HepG2 (cell line): ENCODE results near the gene CFAP46. TPM values are rescaled to one million over a fixed set of nuclear protein-coding genes. Genes with fewer than 3 reads are reported as not detected.

Source experiments
- ATAC-seq: fragments of 200-7000 bp; cut with Tn5 transposase; 3 replicates; pipeline ENCODE4 v1.9.1; 2020; ENCODE audit warnings: mild to moderate bottlenecking, moderate library complexity
- BruUV-seq: library from RNA; stranded (reverse); fragments of 400-500 nt; replicated peaks from 2 replicates; lab custom pipeline; 2021; lab: Mats Ljungman, UMichigan
- CTCF ChIA-PET: fragments of 300-600 bp; formaldehyde crosslinking; extraction: SDS; loops from one replicate; lab custom pipeline; 2021; ENCODE audit warnings: low total read pairs, inconsistent platforms, low intra/inter-chr PET ratio; lab: Yijun Ruan, JAX
- POLR2A ChIA-PET: fragments of 350-600 bp; sonication (Branson Sonifier 250); formaldehyde crosslinking; loops from one replicate; lab custom pipeline; 2020; ENCODE audit warnings: antibody characterized with exemption, inconsistent platforms; lab: Yijun Ruan, JAX
- DNase-seq: peaks from one replicate; pipeline ENCODE4 v3.0.0-alpha.2; 2015; ENCODE audit warnings: low spot score
- FAIRE-seq: peaks from 3 replicates; lab custom pipeline; 2011; peaks lifted over from hg19 to GRCh38; lab: Jason Lieb, UNC
- H2AFZ ChIP-seq: one replicate; pipeline ENCODE4 v1.6.1; 2011; ENCODE audit warnings: low read length, inconsistent platforms
- H3K27ac ChIP-seq: fragments of 300-600 bp; 3 replicates; pipeline ENCODE4 v1.8.0; 2011; ENCODE audit warnings: mixed run types, mild to moderate bottlenecking, mixed read lengths, low read length, inconsistent platforms; ENCODE audit not compliant: insufficient read depth; ENCODE audit errors: extremely low read length
- H3K27me3 ChIP-seq, 2 experiments: fragments of 200-600 bp in 1 of 2; 2 replicates in 1 of 2; 3 replicates in 1 of 2; pipeline versions ENCODE4 v1.6.0 to v1.8.0; 2011; ENCODE audit warnings: low read length in 2 of 2, mild to moderate bottlenecking in 2 of 2, moderate library complexity in 2 of 2, inconsistent platforms in 1 of 2; ENCODE audit not compliant: insufficient read depth in 2 of 2, control insufficient read depth in 1 of 2
- H3K36me3 ChIP-seq, 2 experiments: fragments of 200-600 bp in 1 of 2; replicated peaks in 1 of 2; 2 replicates in 1 of 2; 3 replicates in 1 of 2; pipeline versions ENCODE4 v1.5.1 to v1.8.0; 2011; ENCODE audit warnings: low read length in 2 of 2, inconsistent platforms in 1 of 2; ENCODE audit not compliant: insufficient read depth in 2 of 2, control insufficient read depth in 1 of 2
- H3K4me1 ChIP-seq: 2 replicates; pipeline ENCODE4 v1.5.1; 2012; ENCODE audit warnings: low read length, inconsistent platforms; ENCODE audit not compliant: insufficient read depth
- H3K4me2 ChIP-seq: 2 replicates; pipeline ENCODE4 v1.6.0; 2011; ENCODE audit warnings: low read depth, low read length, inconsistent platforms
- H3K4me3 ChIP-seq, 3 experiments: fragments of 200-600 bp in 1 of 3; sonication (generic), shearing (Covaris generic) in 1 of 3; replicated peaks in 1 of 3; 2 replicates each; pipeline ENCODE4 v1.5.1; 2011 to 2016; ENCODE audit warnings: low read length in 3 of 3, inconsistent platforms in 2 of 3, low read depth in 2 of 3, mild to moderate bottlenecking in 2 of 3, control low read depth in 1 of 3, mixed read lengths in 1 of 3; ENCODE audit not compliant: insufficient read depth in 1 of 3
- H3K79me2 ChIP-seq: one replicate; pipeline ENCODE4 v1.6.1; 2011; ENCODE audit warnings: low read length, inconsistent platforms; ENCODE audit not compliant: insufficient read depth
- H3K9ac ChIP-seq: 2 replicates; pipeline ENCODE4 v1.6.0; 2011; ENCODE audit warnings: mild to moderate bottlenecking, low read depth, low read length, inconsistent platforms; ENCODE audit not compliant: insufficient read depth
- H3K9me3 ChIP-seq: 2 replicates; pipeline ENCODE4 v1.5.1; 2012; ENCODE audit warnings: mild to moderate bottlenecking, low read length
- H4K20me1 ChIP-seq: 2 replicates; pipeline ENCODE4 v1.6.0; 2011; ENCODE audit warnings: inconsistent platforms, mild to moderate bottlenecking, low read length, moderate library complexity; ENCODE audit not compliant: insufficient read depth
- CHCHD3 ChIP-seq: sonication (generic); formaldehyde crosslinking; IDR thresholded peaks from 2 replicates; pipeline ENCODE4 v1.8.0; 2022; ENCODE audit warnings: mild to moderate bottlenecking, missing genetic modification reagents, moderate library complexity
- CREB3 ChIP-seq: sonication (generic); formaldehyde crosslinking; IDR thresholded peaks from 2 replicates; pipeline ENCODE4 v1.5.0; 2020; ENCODE audit warnings: missing genetic modification reagents
- E2F2 ChIP-seq: sonication (generic); formaldehyde crosslinking; IDR thresholded peaks from 2 replicates; pipeline ENCODE4 v1.4.0; 2020; ENCODE audit warnings: missing genetic modification reagents, borderline replicate concordance
- HMGA1 ChIP-seq: sonication (generic); formaldehyde crosslinking; conservative IDR thresholded peaks from 2 replicates; pipeline ENCODE4 v1.4.0; 2020; ENCODE audit warnings: missing genetic modification reagents
- HNRNPK ChIP-seq: fragments of 200-400 bp; formaldehyde crosslinking; IDR thresholded peaks from 2 replicates; pipeline ENCODE4 v1.6.1; 2018; ENCODE audit warnings: low read length, low read depth, moderate library complexity, mild to moderate bottlenecking; ENCODE audit not compliant: poor library complexity, severe bottlenecking
- IRX3 ChIP-seq: sonication (generic); formaldehyde crosslinking; IDR thresholded peaks from 2 replicates; pipeline ENCODE4 v1.8.1; 2023; ENCODE audit warnings: mild to moderate bottlenecking, low read depth, missing genetic modification reagents, borderline replicate concordance
- KDM3A ChIP-seq: IDR thresholded peaks from 2 replicates; pipeline ENCODE4 v1.6.1; 2018; ENCODE audit warnings: low read depth, missing compliant biosample characterization
- MLX ChIP-seq: IDR thresholded peaks from 2 replicates; pipeline ENCODE4 v1.6.1; 2016
- NR1H2 ChIP-seq: sonication (generic); formaldehyde crosslinking; IDR thresholded peaks from 2 replicates; pipeline ENCODE4 v1.8.1; 2022; ENCODE audit warnings: low read depth, missing genetic modification reagents, borderline replicate concordance
- NR2F6 ChIP-seq, 2 experiments: IDR thresholded peaks; 2 replicates each; pipeline ENCODE4 v1.6.1; 2016; ENCODE audit warnings: antibody characterized with exemption in 1 of 2, mild to moderate bottlenecking in 1 of 2
- RORA ChIP-seq: sonication (generic); formaldehyde crosslinking; IDR thresholded peaks from 2 replicates; pipeline ENCODE4 v1.5.0; 2020; ENCODE audit warnings: mild to moderate bottlenecking, missing genetic modification reagents, moderate library complexity
- ZNF264 ChIP-seq: sonication (generic); formaldehyde crosslinking; IDR thresholded peaks from 2 replicates; pipeline ENCODE4 v1.4.0; 2020; ENCODE audit warnings: missing genetic modification reagents
- ZNF350 ChIP-seq: sonication (generic); formaldehyde crosslinking; IDR thresholded peaks from 2 replicates; pipeline ENCODE4 v1.4.0; 2020; ENCODE audit warnings: mild to moderate bottlenecking, low read depth, missing genetic modification reagents, borderline replicate concordance
- ZNF558 ChIP-seq: sonication (generic); formaldehyde crosslinking; IDR thresholded peaks from 2 replicates; pipeline ENCODE4 v1.9.0; 2022; ENCODE audit warnings: mild to moderate bottlenecking, missing genetic modification reagents, borderline replicate concordance
- ZNF577 ChIP-seq: sonication (generic); formaldehyde crosslinking; IDR thresholded peaks from 2 replicates; pipeline ENCODE4 v1.4.0; 2020; ENCODE audit warnings: mild to moderate bottlenecking, low read depth, missing genetic modification reagents, borderline replicate concordance
- ZNF749 ChIP-seq: sonication (generic); formaldehyde crosslinking; IDR thresholded peaks from 2 replicates; pipeline ENCODE4 v1.8.0; 2022; ENCODE audit warnings: mild to moderate bottlenecking, missing genetic modification reagents, moderate library complexity, borderline replicate concordance
- ZNF878 ChIP-seq: sonication (generic); formaldehyde crosslinking; IDR thresholded peaks from 2 replicates; pipeline ENCODE4 v1.8.1; 2023; ENCODE audit warnings: mild to moderate bottlenecking, missing genetic modification reagents, moderate library complexity
- WGBS: methylation state at CpG from one replicate; pipeline ENCODE4 v1.1.6; 2017; ENCODE audit warnings: low lambda C conversion rate; 5-methylcytosine and 5-hydroxymethylcytosine counted together
- in situ Hi-C: cut with HindIII; loops from 2 replicates; pipeline ENCODE4 v1.10.0; 2017; ENCODE audit warnings: low pct_unique_long_range_greater_than_20kb; ENCODE audit not compliant: extremely low pct_ligation_motif_present
- intact Hi-C: fragments of 100-400 bp; cut with micrococcal nuclease; formaldehyde crosslinking; loops from one replicate; pipeline ENCODE4 v1.10.0; 2022; ENCODE audit not compliant: unreplicated experiment
- polyA plus RNA-seq, 8 experiments: library from polyadenylated mRNA; depleted of rRNA in 3 of 8; stranded (reverse) in 7 of 8; unstranded in 1 of 8; fragments of >200 nt; fragmentation: Illumina TruSeq in 4 of 8; extraction: Trizol in 4 of 8; gene quantifications; 2 replicates each; pipeline versions ENCODE4 v1.2.1 to v1.2.3, GENCODE V29; 2011 to 2016; ENCODE audit warnings: low read depth in 4 of 8, missing spikeins in 1 of 8, mixed read lengths in 1 of 8; ENCODE audit not compliant: insufficient read depth in 1 of 8
- total RNA-seq, 5 experiments: library from RNA; depleted of rRNA; stranded (reverse); fragments of >200 nt; fragmentation: Illumina TruSeq; extraction: Trizol; gene quantifications; 2 replicates each; pipeline ENCODE4 v1.2.3, GENCODE V29; 2016; ENCODE audit warnings: low read depth in 1 of 5
- TF ChIP-seq, protein P1 (sequence below): sonication (generic); formaldehyde crosslinking; IDR thresholded peaks from 2 replicates; pipeline ENCODE4 v1.4.0; 2020; ENCODE audit warnings: missing genetic modification reagents

CFAP46 gene
- total and polyA plus RNA-seq, 2 of the 13 experiments (the other 11 are each of a cell fraction or from before 2014, with no cell fraction given) = 0.24 to 0.84 TPM

DNA sequence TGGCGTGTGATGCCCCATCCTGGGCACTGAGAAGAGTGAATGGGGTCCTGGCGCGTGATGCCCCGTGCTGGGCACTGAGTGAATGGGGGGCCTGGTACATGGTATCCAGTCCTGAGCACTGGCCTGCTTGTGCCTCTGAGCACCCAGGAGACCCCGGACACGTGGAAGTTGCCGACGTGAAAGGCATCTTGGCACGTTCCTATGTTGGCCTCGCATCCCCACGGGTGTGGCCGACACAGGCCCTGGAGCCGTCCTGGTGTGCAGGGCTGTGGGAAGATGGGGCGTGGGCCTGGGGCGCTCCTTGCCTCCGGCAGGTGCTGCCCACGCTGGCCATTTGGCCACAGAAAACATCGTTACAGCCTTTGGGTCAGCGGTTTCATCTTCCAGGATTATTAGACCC is 35.5 kb downstream of the CFAP46 start:
- H3K27me3 ChIP-seq = peaks cover 0 to 12% of the 10 kb centered on the region in 2 experiments; a peak in 2 of 5 replicates
- intact Hi-C loops (no loop called here), in situ Hi-C loops (no loop called here)
- H3K4me2 ChIP-seq = no peak overlapping the region
- ChIA-PET POLR2A (no interaction called here), CTCF (no interaction called here)
- no peaks in the 10 kb centered on the region for H4K20me1 ChIP-seq
- H3K79me2 ChIP-seq = no peaks in the 10 kb centered on the region
- BruUV-seq = no TSS peak
- H3K27ac ChIP-seq = no peak overlapping the region
- H3K36me3 ChIP-seq = no peaks in the 10 kb centered on the region
- ATAC-seq (no peak), FAIRE-seq (no peak), DNase-seq (no peak)
- no peaks in the 10 kb centered on the region for H3K9me3 ChIP-seq
- H3K4me1 ChIP-seq = no peaks in the 10 kb centered on the region
- TF ChIP-seq RORA (CRISPR knock-in tag) = no peak
- TF ChIP-seq ZNF749 (CRISPR knock-in tag) = no peak
- TF ChIP-seq MLX (CRISPR knock-in tag) = no peak
- no peak for TF ChIP-seq E2F2 (CRISPR knock-in tag)
- no peak for TF ChIP-seq CREB3 (CRISPR knock-in tag)
- no peak for TF ChIP-seq ZNF350
- no peak for TF ChIP-seq ZNF264 (CRISPR knock-in tag)
- TF ChIP-seq, protein P1, sequence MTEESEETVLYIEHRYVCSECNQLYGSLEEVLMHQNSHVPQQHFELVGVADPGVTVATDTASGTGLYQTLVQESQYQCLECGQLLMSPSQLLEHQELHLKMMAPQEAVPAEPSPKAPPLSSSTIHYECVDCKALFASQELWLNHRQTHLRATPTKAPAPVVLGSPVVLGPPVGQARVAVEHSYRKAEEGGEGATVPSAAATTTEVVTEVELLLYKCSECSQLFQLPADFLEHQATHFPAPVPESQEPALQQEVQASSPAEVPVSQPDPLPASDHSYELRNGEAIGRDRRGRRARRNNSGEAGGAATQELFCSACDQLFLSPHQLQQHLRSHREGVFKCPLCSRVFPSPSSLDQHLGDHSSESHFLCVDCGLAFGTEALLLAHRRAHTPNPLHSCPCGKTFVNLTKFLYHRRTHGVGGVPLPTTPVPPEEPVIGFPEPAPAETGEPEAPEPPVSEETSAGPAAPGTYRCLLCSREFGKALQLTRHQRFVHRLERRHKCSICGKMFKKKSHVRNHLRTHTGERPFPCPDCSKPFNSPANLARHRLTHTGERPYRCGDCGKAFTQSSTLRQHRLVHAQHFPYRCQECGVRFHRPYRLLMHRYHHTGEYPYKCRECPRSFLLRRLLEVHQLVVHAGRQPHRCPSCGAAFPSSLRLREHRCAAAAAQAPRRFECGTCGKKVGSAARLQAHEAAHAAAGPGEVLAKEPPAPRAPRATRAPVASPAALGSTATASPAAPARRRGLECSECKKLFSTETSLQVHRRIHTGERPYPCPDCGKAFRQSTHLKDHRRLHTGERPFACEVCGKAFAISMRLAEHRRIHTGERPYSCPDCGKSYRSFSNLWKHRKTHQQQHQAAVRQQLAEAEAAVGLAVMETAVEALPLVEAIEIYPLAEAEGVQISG (CRISPR knock-in tag) = no peak
- no peak for TF ChIP-seq NR1H2
- no peak for TF ChIP-seq NR2F6 (IDR thresholded peaks at IDR 0.05)
- no peak for TF ChIP-seq NR2F6 (CRISPR knock-in tag; IDR thresholded peaks at IDR 0.05)
- TF ChIP-seq ZNF558 = no peak
- no peak for TF ChIP-seq ZNF577 (CRISPR knock-in tag)
- TF ChIP-seq HMGA1 (CRISPR knock-in tag) = no peak
- no peak for TF ChIP-seq CHCHD3 (CRISPR knock-in tag)
- TF ChIP-seq KDM3A (CRISPR knock-in tag) = no peak
- no peak for TF ChIP-seq IRX3
- TF ChIP-seq ZNF878 (CRISPR knock-in tag) = no peak
- no peak for TF ChIP-seq HNRNPK
- 44% methylated on average over 9 of the region's 19 CpGs for WGBS
- H2AFZ ChIP-seq = no peak overlapping the region
- no peak overlapping the region for H3K4me3 ChIP-seq
- H3K9ac ChIP-seq = no peak overlapping the region
